Hepatocyte (in vitro differentiated cells): ENCODE data around the gene HTR3A. TPM values are rescaled to one million over a fixed set of nuclear protein-coding genes. Genes with fewer than 3 reads are reported as not detected.

Source experiments
- DNase-seq: peaks from one replicate; pipeline ENCODE4 v3.0.0-alpha.2; 2016; ENCODE audit warnings: low spot score
- H2AFZ ChIP-seq: fragments of 200-600 bp; sonication (generic); 2 replicates; pipeline ENCODE4 v1.6.0; 2016; ENCODE audit warnings: antibody characterized with exemption, mild to moderate bottlenecking
- H3K27ac ChIP-seq: fragments of 200-600 bp; sonication (generic); 2 replicates; pipeline ENCODE4 v1.5.1; 2016; ENCODE audit warnings: mild to moderate bottlenecking
- H3K27me3 ChIP-seq: fragments of 200-600 bp; sonication (generic); 2 replicates; pipeline ENCODE4 v1.6.1; 2016
- H3K36me3 ChIP-seq: fragments of 200-600 bp; sonication (generic); replicated peaks from 2 replicates; pipeline ENCODE4 v1.5.1; 2016; ENCODE audit warnings: low read depth; ENCODE audit not compliant: insufficient read depth
- H3K4me1 ChIP-seq: fragments of 200-600 bp; sonication (generic); 2 replicates; pipeline ENCODE4 v1.5.1; 2016; ENCODE audit warnings: mild to moderate bottlenecking, moderate library complexity; ENCODE audit not compliant: insufficient read depth
- H3K4me2 ChIP-seq: fragments of 200-600 bp; sonication (generic); 2 replicates; pipeline ENCODE4 v1.6.0; 2016
- H3K4me3 ChIP-seq: fragments of 200-600 bp; sonication (generic); 2 replicates; pipeline ENCODE4 v1.5.1; 2016; ENCODE audit warnings: mild to moderate bottlenecking
- H3K79me2 ChIP-seq: fragments of 200-600 bp; sonication (generic); 2 replicates; pipeline ENCODE4 v1.6.0; 2017; ENCODE audit warnings: mild to moderate bottlenecking
- H3K9me2 ChIP-seq: fragments of 200-600 bp; sonication (generic); replicated peaks from 2 replicates; pipeline ENCODE4 v1.6.0; 2017; ENCODE audit warnings: mild to moderate bottlenecking; ENCODE audit not compliant: insufficient read depth
- H3K9me3 ChIP-seq: fragments of 200-600 bp; sonication (generic); 2 replicates; pipeline ENCODE4 v1.5.1; 2016; ENCODE audit warnings: low read depth, mild to moderate bottlenecking
- H4K20me1 ChIP-seq: fragments of 200-600 bp; sonication (generic); 2 replicates; pipeline ENCODE4 v1.6.0; 2016; ENCODE audit warnings: mild to moderate bottlenecking; ENCODE audit not compliant: insufficient read depth, poor library complexity, severe bottlenecking
- EZH2 ChIP-seq: fragments of 200-600 bp; sonication (generic); IDR thresholded peaks from 2 replicates; pipeline ENCODE4 v1.6.1; 2016; ENCODE audit warnings: antibody characterized with exemption, mild to moderate bottlenecking, borderline replicate concordance
- EZH2phosphoT487 ChIP-seq: fragments of 200-600 bp; sonication (generic); IDR thresholded peaks from one replicate; pipeline ENCODE4 v1.6.1; 2018; ENCODE audit warnings: antibody characterized with exemption, mild to moderate bottlenecking, low read depth, moderate library complexity; ENCODE audit not compliant: unreplicated experiment, severe bottlenecking
- WGBS: methylation state at CpG from one replicate; pipeline ENCODE4 v1.1.6; 2016; ENCODE audit warnings: low lambda C conversion rate; ENCODE audit errors: missing lambda C conversion rate; 5-methylcytosine and 5-hydroxymethylcytosine counted together
- polyA plus RNA-seq: library from polyadenylated mRNA; unstranded; fragments of >200 nt; fragmentation: Nextera tagmentation; extraction: Ambion mirVana; gene quantifications from 2 replicates; pipeline ENCODE4 v1.2.1, GENCODE V29; 2016
- total RNA-seq: library from RNA; depleted of rRNA; stranded (reverse); fragments of >200 nt; gene quantifications from 2 replicates; pipeline ENCODE4 v1.2.3, GENCODE V29; 2014
- TF ChIP-seq, protein P1 (sequence below): fragments of 200-600 bp; sonication (generic); IDR thresholded peaks from 2 replicates; pipeline ENCODE4 v1.5.1; 2016; ENCODE audit warnings: antibody characterized with exemption, mild to moderate bottlenecking; ENCODE audit not compliant: poor library complexity

HTR3A gene
- total and polyA plus RNA-seq, 2 experiments from 2014 or later: not detected

DNA sequence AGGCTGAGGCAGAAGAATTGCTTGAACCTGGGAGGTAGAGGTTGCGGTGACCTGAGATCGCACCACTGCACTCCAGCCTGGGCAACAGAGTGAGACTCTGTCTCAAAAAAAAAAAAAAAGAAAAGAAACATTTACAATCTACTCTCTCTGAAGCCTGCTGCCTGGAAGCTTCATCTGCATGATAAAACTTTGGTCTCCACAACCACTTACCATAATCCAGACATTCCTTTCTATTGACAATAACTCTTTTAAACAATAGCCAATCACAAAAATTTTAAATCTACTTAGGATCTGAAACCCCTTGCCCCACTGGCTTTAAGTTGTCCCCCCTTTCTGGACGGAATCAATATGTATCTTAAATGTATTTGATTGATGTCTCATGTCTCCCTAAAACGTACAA, 25.0 kb upstream of the HTR3A start:
- no peaks in the 10 kb centered on the region for H4K20me1 ChIP-seq
- DNase-seq: no peak
- TF ChIP-seq EZH2phosphoT487 (no peak), EZH2 (no peak)
- TF ChIP-seq, protein P1, sequence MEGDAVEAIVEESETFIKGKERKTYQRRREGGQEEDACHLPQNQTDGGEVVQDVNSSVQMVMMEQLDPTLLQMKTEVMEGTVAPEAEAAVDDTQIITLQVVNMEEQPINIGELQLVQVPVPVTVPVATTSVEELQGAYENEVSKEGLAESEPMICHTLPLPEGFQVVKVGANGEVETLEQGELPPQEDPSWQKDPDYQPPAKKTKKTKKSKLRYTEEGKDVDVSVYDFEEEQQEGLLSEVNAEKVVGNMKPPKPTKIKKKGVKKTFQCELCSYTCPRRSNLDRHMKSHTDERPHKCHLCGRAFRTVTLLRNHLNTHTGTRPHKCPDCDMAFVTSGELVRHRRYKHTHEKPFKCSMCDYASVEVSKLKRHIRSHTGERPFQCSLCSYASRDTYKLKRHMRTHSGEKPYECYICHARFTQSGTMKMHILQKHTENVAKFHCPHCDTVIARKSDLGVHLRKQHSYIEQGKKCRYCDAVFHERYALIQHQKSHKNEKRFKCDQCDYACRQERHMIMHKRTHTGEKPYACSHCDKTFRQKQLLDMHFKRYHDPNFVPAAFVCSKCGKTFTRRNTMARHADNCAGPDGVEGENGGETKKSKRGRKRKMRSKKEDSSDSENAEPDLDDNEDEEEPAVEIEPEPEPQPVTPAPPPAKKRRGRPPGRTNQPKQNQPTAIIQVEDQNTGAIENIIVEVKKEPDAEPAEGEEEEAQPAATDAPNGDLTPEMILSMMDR: no peak
- H3K9me3 ChIP-seq: no peaks in the 10 kb centered on the region
- H3K4me3 ChIP-seq: no peak overlapping the region
- H3K9me2 ChIP-seq: no peaks in the 10 kb centered on the region
- H3K4me1 ChIP-seq: no peaks in the 10 kb centered on the region
- H3K27me3 ChIP-seq: peaks cover 2% of the 10 kb centered on the region
- H3K4me2 ChIP-seq: no peak overlapping the region
- no peak overlapping the region for H2AFZ ChIP-seq
- no peak overlapping the region for H3K27ac ChIP-seq
- 84% methylated on average over 4 of the region's 4 CpGs for WGBS
- no peaks in the 10 kb centered on the region for H3K79me2 ChIP-seq
- no peaks in the 10 kb centered on the region for H3K36me3 ChIP-seq

DNA sequence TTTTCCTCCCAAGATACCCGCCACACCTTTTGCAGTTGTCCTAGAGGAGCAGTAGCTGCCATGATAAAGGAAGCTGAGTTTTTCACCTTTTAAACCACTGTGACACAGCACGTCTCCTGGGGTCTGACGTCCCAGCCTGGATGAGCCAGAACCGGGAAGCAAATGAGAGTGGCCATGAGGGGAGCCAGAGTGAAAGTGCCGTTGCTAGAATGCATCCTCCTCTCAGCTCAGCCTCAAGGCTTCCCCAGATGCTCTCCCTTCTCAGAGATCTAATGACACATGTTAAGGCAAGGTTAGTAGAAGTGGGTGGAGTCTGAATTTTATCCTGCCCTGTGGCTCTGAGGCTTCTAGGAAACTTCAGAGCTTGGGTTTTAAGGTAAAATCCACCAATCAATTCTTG, 23.4 kb upstream of the HTR3A start:
- no peaks in the 10 kb centered on the region for H3K36me3 ChIP-seq
- H3K79me2 ChIP-seq: no peaks in the 10 kb centered on the region
- WGBS: 47% methylated on average over 5 of the region's 5 CpGs
- H3K4me1 ChIP-seq: no peaks in the 10 kb centered on the region
- H4K20me1 ChIP-seq: no peaks in the 10 kb centered on the region
- no peak overlapping the region for H3K4me2 ChIP-seq
- DNase-seq: no peak
- TF ChIP-seq, protein P1: no peak
- no peak for TF ChIP-seq EZH2phosphoT487
- TF ChIP-seq EZH2: no peak
- H3K9me2 ChIP-seq: no peaks in the 10 kb centered on the region
- H3K9me3 ChIP-seq: no peaks in the 10 kb centered on the region
- H3K27me3 ChIP-seq: peaks cover 2% of the 10 kb centered on the region
- no peak overlapping the region for H2AFZ ChIP-seq
- H3K27ac ChIP-seq: no peak overlapping the region
- H3K4me3 ChIP-seq: no peak overlapping the region

DNA sequence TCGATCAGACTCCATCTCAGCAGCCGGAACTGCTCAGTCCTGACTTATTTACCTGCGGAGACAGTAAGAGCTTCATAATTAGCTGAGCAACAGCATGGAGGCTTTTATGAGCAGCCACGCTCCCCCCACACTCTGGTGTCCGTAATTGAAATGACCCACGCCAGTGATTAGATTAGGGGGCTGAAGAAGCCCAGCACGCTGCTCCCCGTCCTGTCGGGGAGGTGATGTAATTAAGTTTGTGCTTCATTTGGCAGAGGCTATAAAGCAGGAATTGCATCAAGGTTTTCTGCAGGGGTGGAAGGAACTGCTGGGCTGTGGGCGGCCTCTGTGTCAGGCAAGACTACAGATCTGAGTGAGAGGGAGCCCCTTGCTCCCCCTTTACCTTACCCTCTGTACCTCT, 22.8 kb upstream of the HTR3A start:
- H2AFZ ChIP-seq: no peak overlapping the region
- no peak overlapping the region for H3K4me2 ChIP-seq
- peaks cover 2% of the 10 kb centered on the region for H3K27me3 ChIP-seq
- no peaks in the 10 kb centered on the region for H3K79me2 ChIP-seq
- WGBS: 72% methylated on average over 10 of the region's 10 CpGs
- H3K9me2 ChIP-seq: no peaks in the 10 kb centered on the region
- H3K27ac ChIP-seq: no peak overlapping the region
- H3K4me3 ChIP-seq: no peak overlapping the region
- no peak for DNase-seq
- no peaks in the 10 kb centered on the region for H3K9me3 ChIP-seq
- H3K36me3 ChIP-seq: no peaks in the 10 kb centered on the region
- TF ChIP-seq, protein P1: no peak
- TF ChIP-seq EZH2 (no peak), EZH2phosphoT487 (no peak)
- no peaks in the 10 kb centered on the region for H4K20me1 ChIP-seq
- no peaks in the 10 kb centered on the region for H3K4me1 ChIP-seq

DNA sequence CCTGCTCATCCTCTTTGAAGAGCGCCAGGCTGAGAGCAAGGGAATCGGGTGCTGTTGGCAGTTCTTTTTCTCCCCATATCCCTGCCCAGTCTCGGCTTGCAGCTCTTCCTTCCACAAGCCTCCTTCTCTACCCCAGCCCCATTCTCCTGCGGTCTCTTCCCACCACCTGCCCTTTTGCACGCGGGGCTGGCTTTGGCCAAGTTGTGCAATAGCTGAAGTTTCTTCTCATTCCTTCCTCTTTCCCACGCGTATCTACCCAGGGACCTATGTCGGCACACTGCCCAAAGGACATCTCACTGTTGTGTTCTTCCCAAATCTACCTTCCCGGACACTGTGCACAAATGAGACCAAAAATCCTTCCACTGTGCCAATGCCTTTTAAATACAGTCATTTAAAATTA, 22.3 kb upstream of the HTR3A start:
- Histone ChIP-seq H3K27me3 (peaks cover 2% of the 10 kb centered on the region), H3K9me2 (no peaks in the 10 kb centered on the region), H4K20me1 (no peaks in the 10 kb centered on the region), H3K4me2 (no peak overlapping the region), H3K36me3 (no peaks in the 10 kb centered on the region), H3K27ac (no peak overlapping the region), H3K4me1 (no peaks in the 10 kb centered on the region), H3K79me2 (no peaks in the 10 kb centered on the region), H3K9me3 (no peaks in the 10 kb centered on the region), H3K4me3 (no peak overlapping the region), H2AFZ (no peak overlapping the region)
- 87% methylated on average over 10 of the region's 10 CpGs for WGBS
- no peak for DNase-seq
- TF ChIP-seq, protein P1: no peak
- TF ChIP-seq EZH2phosphoT487 (no peak), EZH2 (no peak)
